Vagina (tissue), 2 donors: ENCODE data around the gene TRIM34. TPM values are rescaled to one million over a fixed set of nuclear protein-coding genes. Genes with fewer than 3 reads are reported as not detected.

Source experiments
- DNase-seq, 2 donors: peaks; one replicate each; pipeline ENCODE4 v3.0.0-alpha.2; 2017; ENCODE audit errors: extremely low spot score in 2 of 2
- H3K27ac ChIP-seq: fragments of 200-600 bp; sonication (generic); one replicate; pipeline ENCODE4 v1.5.1; 2019
- H3K27me3 ChIP-seq: fragments of 200-600 bp; sonication (generic); one replicate; pipeline ENCODE4 v1.5.1; 2019
- H3K36me3 ChIP-seq, 2 donors: fragments of 200-600 bp; sonication (generic); one replicate each; pipeline ENCODE4 v1.5.1; 2017 to 2019
- H3K4me1 ChIP-seq: fragments of 200-600 bp; sonication (generic); one replicate; pipeline ENCODE4 v1.5.1; 2019
- H3K4me3 ChIP-seq, 2 donors: fragments of 200-600 bp; sonication (generic); 1 replicate in 1 of 2; 2 replicates in 1 of 2; pipeline ENCODE4 v1.5.1; 2016 to 2019
- H3K9me3 ChIP-seq: fragments of 200-600 bp; sonication (generic); one replicate; pipeline ENCODE4 v1.5.1; 2019
- CTCF ChIP-seq, 3 experiments: fragments of 450-650 bp in 2 of 3; fragments of 200-600 bp in 1 of 3; sonication (generic) in 1 of 3; IDR thresholded peaks; one replicate each; pipeline ENCODE4 v1.5.1; 2017 to 2019; ENCODE audit warnings: antibody characterized with exemption in 3 of 3, mild to moderate bottlenecking in 2 of 3, moderate library complexity in 2 of 3
- POLR2A ChIP-seq, 2 donors: fragments of 450-650 bp; IDR thresholded peaks; one replicate each; pipeline ENCODE4 v1.6.1; 2017; ENCODE audit warnings: antibody characterized with exemption in 2 of 2, mild to moderate bottlenecking in 2 of 2, moderate library complexity in 2 of 2
- POLR2AphosphoS5 ChIP-seq, 2 donors: sonication (generic); formaldehyde crosslinking; IDR thresholded peaks; one replicate each; pipeline ENCODE4 v1.9.0; 2017; ENCODE audit warnings: antibody characterized with exemption in 2 of 2, mild to moderate bottlenecking in 2 of 2, low read depth in 1 of 2; ENCODE audit not compliant: insufficient read depth in 1 of 2
- intact Hi-C: fragments of 100-400 bp; cut with DNase I; formaldehyde crosslinking; loops from one replicate; pipeline ENCODE4 v1.15.1; 2023
- total RNA-seq: library from RNA; depleted of rRNA; stranded (reverse); fragments of >200 nt; gene quantifications from one replicate; pipeline ENCODE4 v1.2.3, GENCODE V29; 2016

The TRIM34 gene
- total RNA-seq, 1 donor from 2014 or later, result 6.9 TPM

- TF ChIP-seq CTCF (IDR thresholded peaks at IDR 0.05), result no peak
- no peak for TF ChIP-seq POLR2A (IDR thresholded peaks at IDR 0.05)
- no peak for TF ChIP-seq POLR2AphosphoS5 (IDR thresholded peaks at IDR 0.05; ENCODE audit: insufficient read depth in 1 of 2, low read depth in 1 of 2)
- Histone ChIP-seq H3K4me3 (no peak overlapping the region), H3K4me1 (no peaks in the 10 kb centered on the region), H3K27me3 (no peaks in the 10 kb centered on the region), H3K27ac (no peak overlapping the region), H3K9me3 (no peaks in the 10 kb centered on the region), H3K36me3 (peaks cover 0 to 5% of the 10 kb centered on the region in 2 donors)
- intact Hi-C loops, result loop anchor here (10.0 kb wide), 1 partner anchor 66 kb away; no protein-coding TSS in a partner anchor
- DNase-seq, result no peak
Observed at GRCh38 chr11:5658318-5658717, 33.5 kb downstream of the TRIM34 start.

- Histone ChIP-seq H3K4me3 (no peak overlapping the region), H3K36me3 (peaks cover 0 to 31% of the 10 kb centered on the region in 2 donors), H3K27me3 (no peaks in the 10 kb centered on the region), H3K4me1 (no peaks in the 10 kb centered on the region), H3K27ac (no peak overlapping the region), H3K9me3 (no peaks in the 10 kb centered on the region)
- no peak for TF ChIP-seq CTCF (IDR thresholded peaks at IDR 0.05)
- no peak for TF ChIP-seq POLR2AphosphoS5 (IDR thresholded peaks at IDR 0.05; ENCODE audit: insufficient read depth in 1 of 2, low read depth in 1 of 2)
- no peak for TF ChIP-seq POLR2A (IDR thresholded peaks at IDR 0.05)
- no peak for DNase-seq
- intact Hi-C loops, result no loop called here
Observed at GRCh38 chr11:5663511-5663910, 38.7 kb downstream of the TRIM34 start.

- intact Hi-C loops, result no loop called here
- Histone ChIP-seq H3K4me1 (no peaks in the 10 kb centered on the region), H3K36me3 (peaks cover 0 to 44% of the 10 kb centered on the region in 2 donors), H3K27me3 (no peaks in the 10 kb centered on the region), H3K9me3 (no peaks in the 10 kb centered on the region), H3K4me3 (no peak overlapping the region), H3K27ac (no peak overlapping the region)
- no peak for TF ChIP-seq POLR2A (IDR thresholded peaks at IDR 0.05)
- TF ChIP-seq CTCF (IDR thresholded peaks at IDR 0.05), result no peak
- no peak for TF ChIP-seq POLR2AphosphoS5 (IDR thresholded peaks at IDR 0.05; ENCODE audit: insufficient read depth in 1 of 2, low read depth in 1 of 2)
- DNase-seq, result no peak
Observed at GRCh38 chr11:5665051-5665570, 40.3 kb downstream of the TRIM34 start.

GRCh38 chr11:5665746-5666401, 41.1 kb downstream of the TRIM34 start:
- Histone ChIP-seq H3K9me3 (no peaks in the 10 kb centered on the region), H3K27ac (no peak overlapping the region), H3K4me1 (no peaks in the 10 kb centered on the region), H3K4me3 (no peak overlapping the region), H3K27me3 (no peaks in the 10 kb centered on the region), H3K36me3 (peaks cover 0 to 44% of the 10 kb centered on the region in 2 donors)
- TF ChIP-seq POLR2AphosphoS5 (IDR thresholded peaks at IDR 0.05; ENCODE audit: insufficient read depth in 1 of 2, low read depth in 1 of 2), result no peak
- TF ChIP-seq CTCF (IDR thresholded peaks at IDR 0.05), result no peak
- TF ChIP-seq POLR2A (IDR thresholded peaks at IDR 0.05), result no peak
- intact Hi-C loops, result no loop called here
- DNase-seq, result no peak

GRCh38 chr11:5666402-5666793, 41.6 kb downstream of the TRIM34 start:
- peaks cover 0 to 44% of the 10 kb centered on the region in 2 donors for H3K36me3 ChIP-seq

More at GRCh38 chr11:5666402-5666793, 41.6 kb downstream of the TRIM34 start:
- no peak for DNase-seq
- Histone ChIP-seq H3K4me3 (no peak overlapping the region), H3K27ac (no peak overlapping the region), H3K27me3 (no peaks in the 10 kb centered on the region), H3K4me1 (no peaks in the 10 kb centered on the region), H3K9me3 (no peaks in the 10 kb centered on the region)
- intact Hi-C loops, result no loop called here
- TF ChIP-seq CTCF (IDR thresholded peaks at IDR 0.05) (no peak), POLR2AphosphoS5 (IDR thresholded peaks at IDR 0.05; ENCODE audit: insufficient read depth in 1 of 2, low read depth in 1 of 2) (no peak), POLR2A (IDR thresholded peaks at IDR 0.05) (no peak)
